ENCODE results near the gene MCU. TPM values are rescaled to one million over a fixed set of nuclear protein-coding genes. Genes with fewer than 3 reads are reported as not detected.

The MCU gene
- total RNA-seq, 1 experiment from 2014 or later = 37.2 TPM

DNA sequence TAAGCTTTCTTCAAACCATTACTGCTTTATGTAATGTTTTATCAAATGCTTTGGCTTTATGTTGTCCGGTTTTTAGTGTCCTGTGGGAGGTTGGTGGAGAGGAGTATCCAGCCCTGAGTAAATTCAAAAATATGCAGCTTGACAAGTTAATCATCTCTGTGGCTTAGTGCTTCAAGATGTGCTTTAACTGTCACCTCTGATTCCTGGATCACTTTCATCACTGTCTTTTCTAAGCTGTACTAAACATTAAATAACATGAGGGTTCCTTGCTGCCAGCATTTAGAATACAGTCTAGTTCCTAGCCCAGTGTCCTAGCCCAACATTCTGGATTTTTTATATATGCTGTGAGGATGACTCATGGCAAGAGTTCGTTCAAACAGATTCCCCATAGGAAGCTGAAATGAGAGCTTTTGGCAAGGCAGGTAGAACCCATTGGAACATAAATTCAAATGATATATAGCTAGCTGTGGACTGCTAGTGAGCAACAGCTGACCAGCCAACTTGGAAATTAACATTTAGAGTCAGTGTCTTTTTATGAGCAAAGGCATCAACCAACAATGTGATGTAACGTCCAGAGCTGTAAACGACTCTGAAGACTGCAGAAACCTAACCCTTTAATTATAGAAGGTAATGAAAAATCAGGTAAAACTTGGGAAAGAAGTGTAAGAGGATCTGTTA lies 120.9 kb downstream of the MCU start (continued):
- TF ChIP-seq, protein P1, sequence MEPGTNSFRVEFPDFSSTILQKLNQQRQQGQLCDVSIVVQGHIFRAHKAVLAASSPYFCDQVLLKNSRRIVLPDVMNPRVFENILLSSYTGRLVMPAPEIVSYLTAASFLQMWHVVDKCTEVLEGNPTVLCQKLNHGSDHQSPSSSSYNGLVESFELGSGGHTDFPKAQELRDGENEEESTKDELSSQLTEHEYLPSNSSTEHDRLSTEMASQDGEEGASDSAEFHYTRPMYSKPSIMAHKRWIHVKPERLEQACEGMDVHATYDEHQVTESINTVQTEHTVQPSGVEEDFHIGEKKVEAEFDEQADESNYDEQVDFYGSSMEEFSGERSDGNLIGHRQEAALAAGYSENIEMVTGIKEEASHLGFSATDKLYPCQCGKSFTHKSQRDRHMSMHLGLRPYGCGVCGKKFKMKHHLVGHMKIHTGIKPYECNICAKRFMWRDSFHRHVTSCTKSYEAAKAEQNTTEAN (CRISPR knock-in tag; IDR thresholded peaks at IDR 0.05) = no peak
- TF ChIP-seq, protein P2, sequence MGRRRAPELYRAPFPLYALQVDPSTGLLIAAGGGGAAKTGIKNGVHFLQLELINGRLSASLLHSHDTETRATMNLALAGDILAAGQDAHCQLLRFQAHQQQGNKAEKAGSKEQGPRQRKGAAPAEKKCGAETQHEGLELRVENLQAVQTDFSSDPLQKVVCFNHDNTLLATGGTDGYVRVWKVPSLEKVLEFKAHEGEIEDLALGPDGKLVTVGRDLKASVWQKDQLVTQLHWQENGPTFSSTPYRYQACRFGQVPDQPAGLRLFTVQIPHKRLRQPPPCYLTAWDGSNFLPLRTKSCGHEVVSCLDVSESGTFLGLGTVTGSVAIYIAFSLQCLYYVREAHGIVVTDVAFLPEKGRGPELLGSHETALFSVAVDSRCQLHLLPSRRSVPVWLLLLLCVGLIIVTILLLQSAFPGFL (CRISPR knock-in tag; IDR thresholded peaks at IDR 0.05; ENCODE audit: borderline replicate concordance) = no peak
- TF ChIP-seq SOX15 (CRISPR knock-in tag; IDR thresholded peaks at IDR 0.05) = no peak
- TF ChIP-seq, protein P3, sequence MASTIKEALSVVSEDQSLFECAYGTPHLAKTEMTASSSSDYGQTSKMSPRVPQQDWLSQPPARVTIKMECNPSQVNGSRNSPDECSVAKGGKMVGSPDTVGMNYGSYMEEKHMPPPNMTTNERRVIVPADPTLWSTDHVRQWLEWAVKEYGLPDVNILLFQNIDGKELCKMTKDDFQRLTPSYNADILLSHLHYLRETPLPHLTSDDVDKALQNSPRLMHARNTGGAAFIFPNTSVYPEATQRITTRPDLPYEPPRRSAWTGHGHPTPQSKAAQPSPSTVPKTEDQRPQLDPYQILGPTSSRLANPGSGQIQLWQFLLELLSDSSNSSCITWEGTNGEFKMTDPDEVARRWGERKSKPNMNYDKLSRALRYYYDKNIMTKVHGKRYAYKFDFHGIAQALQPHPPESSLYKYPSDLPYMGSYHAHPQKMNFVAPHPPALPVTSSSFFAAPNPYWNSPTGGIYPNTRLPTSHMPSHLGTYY (CRISPR knock-in tag; IDR thresholded peaks at IDR 0.05) = no peak
- TF ChIP-seq, protein P4, sequence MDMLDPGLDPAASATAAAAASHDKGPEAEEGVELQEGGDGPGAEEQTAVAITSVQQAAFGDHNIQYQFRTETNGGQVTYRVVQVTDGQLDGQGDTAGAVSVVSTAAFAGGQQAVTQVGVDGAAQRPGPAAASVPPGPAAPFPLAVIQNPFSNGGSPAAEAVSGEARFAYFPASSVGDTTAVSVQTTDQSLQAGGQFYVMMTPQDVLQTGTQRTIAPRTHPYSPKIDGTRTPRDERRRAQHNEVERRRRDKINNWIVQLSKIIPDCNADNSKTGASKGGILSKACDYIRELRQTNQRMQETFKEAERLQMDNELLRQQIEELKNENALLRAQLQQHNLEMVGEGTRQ (CRISPR knock-in tag; IDR thresholded peaks at IDR 0.05) = no peak
- TF ChIP-seq OVOL2 (CRISPR knock-in tag; IDR thresholded peaks at IDR 0.05; ENCODE audit: borderline replicate concordance) = no peak

DNA sequence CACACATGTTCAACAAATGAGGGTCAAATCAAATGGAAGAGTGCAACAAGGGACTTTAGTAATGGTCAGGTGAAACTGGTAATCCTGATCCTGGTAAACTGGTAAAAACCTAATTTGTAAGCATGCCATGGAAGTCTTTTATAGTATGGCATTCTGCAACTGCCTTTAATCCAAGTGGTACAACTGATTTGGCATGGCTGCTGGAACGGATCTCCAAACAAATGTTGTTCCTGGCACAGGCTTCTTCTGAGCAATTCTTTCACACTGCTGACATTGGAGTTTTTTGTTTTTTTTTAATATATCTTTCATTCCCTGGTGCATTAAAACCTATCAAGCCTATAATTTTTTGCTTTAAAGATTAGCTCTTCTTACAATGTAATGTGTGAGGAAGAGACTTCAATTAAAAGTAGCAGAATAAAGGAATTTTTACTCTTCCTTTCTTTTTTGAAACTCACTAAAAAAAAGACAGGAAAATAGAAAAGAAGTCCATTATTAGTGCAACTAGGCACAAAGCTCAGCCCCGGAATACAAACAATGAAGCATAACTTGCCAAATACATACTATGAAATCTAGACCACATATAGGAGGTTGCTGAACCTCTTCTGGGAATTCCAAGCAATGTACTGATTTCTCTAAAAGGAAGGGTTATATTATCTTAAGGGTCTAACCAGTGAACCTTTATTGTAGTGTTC lies 122.3 kb downstream of the MCU start:
- DNase-seq (ENCODE audit: low spot score) = no peak
- H3K9me3 Mint-ChIP-seq = no peaks in the 10 kb centered on the region
- H3K4me1 Mint-ChIP-seq = 0 out of 2 replicates have a peak, but pooled peaks cover 6% of the 10 kb centered on the region
- TF ChIP-seq NR2C2 (CRISPR knock-in tag; IDR thresholded peaks at IDR 0.05) (no peak), ETV6 (CRISPR knock-in tag; IDR thresholded peaks at IDR 0.05) (no peak)
- TF ChIP-seq, protein P5, sequence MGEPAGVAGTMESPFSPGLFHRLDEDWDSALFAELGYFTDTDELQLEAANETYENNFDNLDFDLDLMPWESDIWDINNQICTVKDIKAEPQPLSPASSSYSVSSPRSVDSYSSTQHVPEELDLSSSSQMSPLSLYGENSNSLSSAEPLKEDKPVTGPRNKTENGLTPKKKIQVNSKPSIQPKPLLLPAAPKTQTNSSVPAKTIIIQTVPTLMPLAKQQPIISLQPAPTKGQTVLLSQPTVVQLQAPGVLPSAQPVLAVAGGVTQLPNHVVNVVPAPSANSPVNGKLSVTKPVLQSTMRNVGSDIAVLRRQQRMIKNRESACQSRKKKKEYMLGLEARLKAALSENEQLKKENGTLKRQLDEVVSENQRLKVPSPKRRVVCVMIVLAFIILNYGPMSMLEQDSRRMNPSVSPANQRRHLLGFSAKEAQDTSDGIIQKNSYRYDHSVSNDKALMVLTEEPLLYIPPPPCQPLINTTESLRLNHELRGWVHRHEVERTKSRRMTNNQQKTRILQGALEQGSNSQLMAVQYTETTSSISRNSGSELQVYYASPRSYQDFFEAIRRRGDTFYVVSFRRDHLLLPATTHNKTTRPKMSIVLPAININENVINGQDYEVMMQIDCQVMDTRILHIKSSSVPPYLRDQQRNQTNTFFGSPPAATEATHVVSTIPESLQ (CRISPR knock-in tag; IDR thresholded peaks at IDR 0.05) = no peak
- TF ChIP-seq, protein P6, sequence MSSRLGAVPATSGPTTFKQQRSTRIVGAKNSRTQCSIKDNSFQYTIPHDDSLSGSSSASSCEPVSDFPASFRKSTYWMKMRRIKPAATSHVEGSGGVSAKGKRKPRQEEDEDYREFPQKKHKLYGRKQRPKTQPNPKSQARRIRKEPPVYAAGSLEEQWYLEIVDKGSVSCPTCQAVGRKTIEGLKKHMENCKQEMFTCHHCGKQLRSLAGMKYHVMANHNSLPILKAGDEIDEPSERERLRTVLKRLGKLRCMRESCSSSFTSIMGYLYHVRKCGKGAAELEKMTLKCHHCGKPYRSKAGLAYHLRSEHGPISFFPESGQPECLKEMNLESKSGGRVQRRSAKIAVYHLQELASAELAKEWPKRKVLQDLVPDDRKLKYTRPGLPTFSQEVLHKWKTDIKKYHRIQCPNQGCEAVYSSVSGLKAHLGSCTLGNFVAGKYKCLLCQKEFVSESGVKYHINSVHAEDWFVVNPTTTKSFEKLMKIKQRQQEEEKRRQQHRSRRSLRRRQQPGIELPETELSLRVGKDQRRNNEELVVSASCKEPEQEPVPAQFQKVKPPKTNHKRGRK (CRISPR knock-in tag; IDR thresholded peaks at IDR 0.05; ENCODE audit: borderline replicate concordance) = no peak
- H3K27ac Mint-ChIP-seq = no peak overlapping the region
- H3K27me3 Mint-ChIP-seq (ENCODE audit: low read depth) = no peaks in the 10 kb centered on the region
- H3K4me3 Mint-ChIP-seq = no peak overlapping the region
- H3K36me3 Mint-ChIP-seq = no peaks in the 10 kb centered on the region
- POLR2A ChIA-PET = no interaction called here
- no peak for ATAC-seq
- CTCF ChIA-PET = no interaction called here

DNA sequence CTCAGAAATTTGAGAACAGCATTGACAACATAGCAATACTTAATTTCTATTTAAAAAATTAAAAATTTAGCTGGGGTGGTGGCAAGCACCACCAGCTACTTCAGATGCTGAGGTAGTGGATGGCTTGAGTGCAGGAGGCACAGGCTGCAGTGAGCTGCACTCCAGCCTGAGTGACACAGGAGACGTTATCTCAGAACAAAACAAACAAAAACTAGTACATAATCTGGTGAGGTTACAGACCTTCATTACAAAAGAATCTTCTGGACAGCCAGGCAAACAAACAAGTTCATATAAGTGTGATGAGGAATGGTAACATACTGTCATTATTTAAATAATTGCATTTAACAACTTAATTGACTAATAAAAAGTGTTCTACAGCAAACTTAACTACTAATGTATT lies 124.6 kb downstream of the MCU start:
- DNase-seq (ENCODE audit: low spot score) (no peak), ATAC-seq (no peak)
- no peaks in the 10 kb centered on the region for H3K27me3 Mint-ChIP-seq (ENCODE audit: low read depth)
- no peaks in the 10 kb centered on the region for H3K4me1 Mint-ChIP-seq
- H3K9me3 Mint-ChIP-seq = no peaks in the 10 kb centered on the region
- no peak overlapping the region for H3K4me3 Mint-ChIP-seq
- ChIA-PET CTCF (interaction anchor here (1.0 kb wide), 1 partner anchor 18 kb away, joined by 3 read pairs; no protein-coding TSS in a partner anchor), POLR2A (no interaction called here)
- no peak overlapping the region for H3K27ac Mint-ChIP-seq
- H3K36me3 Mint-ChIP-seq = peaks cover under 1% of the 10 kb centered on the region; the same call in 1 of the 2 replicates
- TF ChIP-seq, protein P7, sequence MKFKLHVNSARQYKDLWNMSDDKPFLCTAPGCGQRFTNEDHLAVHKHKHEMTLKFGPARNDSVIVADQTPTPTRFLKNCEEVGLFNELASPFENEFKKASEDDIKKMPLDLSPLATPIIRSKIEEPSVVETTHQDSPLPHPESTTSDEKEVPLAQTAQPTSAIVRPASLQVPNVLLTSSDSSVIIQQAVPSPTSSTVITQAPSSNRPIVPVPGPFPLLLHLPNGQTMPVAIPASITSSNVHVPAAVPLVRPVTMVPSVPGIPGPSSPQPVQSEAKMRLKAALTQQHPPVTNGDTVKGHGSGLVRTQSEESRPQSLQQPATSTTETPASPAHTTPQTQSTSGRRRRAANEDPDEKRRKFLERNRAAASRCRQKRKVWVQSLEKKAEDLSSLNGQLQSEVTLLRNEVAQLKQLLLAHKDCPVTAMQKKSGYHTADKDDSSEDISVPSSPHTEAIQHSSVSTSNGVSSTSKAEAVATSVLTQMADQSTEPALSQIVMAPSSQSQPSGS (CRISPR knock-in tag; IDR thresholded peaks at IDR 0.05; ENCODE audit: borderline replicate concordance, low read depth) = no peak
- TF ChIP-seq, protein P8, sequence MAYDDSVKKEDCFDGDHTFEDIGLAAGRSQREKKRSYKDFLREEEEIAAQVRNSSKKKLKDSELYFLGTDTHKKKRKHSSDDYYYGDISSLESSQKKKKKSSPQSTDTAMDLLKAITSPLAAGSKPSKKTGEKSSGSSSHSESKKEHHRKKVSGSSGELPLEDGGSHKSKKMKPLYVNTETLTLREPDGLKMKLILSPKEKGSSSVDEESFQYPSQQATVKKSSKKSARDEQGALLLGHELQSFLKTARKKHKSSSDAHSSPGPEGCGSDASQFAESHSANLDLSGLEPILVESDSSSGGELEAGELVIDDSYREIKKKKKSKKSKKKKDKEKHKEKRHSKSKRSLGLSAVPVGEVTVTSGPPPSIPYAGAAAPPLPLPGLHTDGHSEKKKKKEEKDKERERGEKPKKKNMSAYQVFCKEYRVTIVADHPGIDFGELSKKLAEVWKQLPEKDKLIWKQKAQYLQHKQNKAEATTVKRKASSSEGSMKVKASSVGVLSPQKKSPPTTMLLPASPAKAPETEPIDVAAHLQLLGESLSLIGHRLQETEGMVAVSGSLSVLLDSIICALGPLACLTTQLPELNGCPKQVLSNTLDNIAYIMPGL (CRISPR knock-in tag; IDR thresholded peaks at IDR 0.05) = no peak
- TF ChIP-seq FOXJ3 (CRISPR knock-in tag; IDR thresholded peaks at IDR 0.05; ENCODE audit: borderline replicate concordance) (no peak), OVOL2 (CRISPR knock-in tag; IDR thresholded peaks at IDR 0.05; ENCODE audit: borderline replicate concordance) (no peak), RORB (CRISPR knock-in tag; IDR thresholded peaks at IDR 0.05) (no peak), FOXP1 (CRISPR knock-in tag; IDR thresholded peaks at IDR 0.05; ENCODE audit: borderline replicate concordance) (no peak), TP53 (CRISPR knock-in tag; IDR thresholded peaks at IDR 0.05) (no peak)
